HUES64 (cell line): ENCODE results near the gene SH3TC2.

Source experiments
- H3K27ac ChIP-seq: 2 replicates; pipeline ENCODE4 v1.7.0; 2013; ENCODE audit warnings: low read depth, low read length, inconsistent platforms
- H3K27me3 ChIP-seq: 2 replicates; pipeline ENCODE4 v1.6.1; 2013; ENCODE audit warnings: mild to moderate bottlenecking, low read length; ENCODE audit not compliant: insufficient read depth
- H3K36me3 ChIP-seq: 2 replicates; pipeline ENCODE4 v1.6.1; 2013; ENCODE audit warnings: mild to moderate bottlenecking, low read length; ENCODE audit not compliant: insufficient read depth
- H3K4me1 ChIP-seq: 2 replicates; pipeline ENCODE4 v1.6.1; 2013; ENCODE audit warnings: mild to moderate bottlenecking, low read length, moderate library complexity; ENCODE audit not compliant: insufficient read depth
- H3K4me3 ChIP-seq: 2 replicates; pipeline ENCODE4 v1.5.1; 2013; ENCODE audit warnings: mild to moderate bottlenecking, low read length, moderate library complexity
- H3K9ac ChIP-seq: 2 replicates; pipeline ENCODE4 v1.6.1; 2013; ENCODE audit warnings: mild to moderate bottlenecking, low read depth, low read length
- H3K9me3 ChIP-seq: 2 replicates; pipeline ENCODE4 v1.6.1; 2013; ENCODE audit warnings: low read depth, low read length; ENCODE audit not compliant: insufficient read depth
- WGBS: fragments of 150-250, 120-280 bp; methylation state at CpG from one replicate; pipeline ENCODE4 v1.1.7; 2013; ENCODE audit warnings: missing lambda C conversion rate; 5-methylcytosine and 5-hydroxymethylcytosine counted together

Gene SH3TC2

DNA sequence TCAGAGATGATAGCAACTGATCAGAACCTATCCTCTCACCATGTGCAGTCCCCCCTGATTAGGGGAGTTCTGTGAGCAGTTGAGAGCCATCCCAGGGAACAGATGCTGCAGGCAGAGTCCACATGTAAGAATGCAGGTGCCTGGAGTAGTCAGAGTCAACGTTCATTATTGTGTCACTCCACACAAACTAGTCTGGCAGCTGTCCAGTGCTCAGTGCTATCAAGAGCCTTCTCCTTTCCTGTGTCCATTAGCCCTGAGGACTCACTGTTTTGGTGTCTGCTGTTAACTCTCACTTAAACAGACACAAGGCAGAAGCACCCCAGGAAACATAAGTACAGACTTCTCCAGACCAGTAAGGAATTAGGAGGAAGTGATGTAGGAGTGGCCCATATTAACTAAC, 2.5 kb downstream of the SH3TC2 start:
- Histone ChIP-seq H3K4me1 (peaks cover 16% of the 10 kb centered on the region), H3K9ac (no peak overlapping the region), H3K36me3 (no peaks in the 10 kb centered on the region), H3K27ac (no peak overlapping the region), H3K9me3 (0 out of 2 replicates have a peak, but pooled peaks cover 7% of the 10 kb centered on the region), H3K4me3 (no peak overlapping the region), H3K27me3 (no peaks in the 10 kb centered on the region)
- 77% methylated on average over 1 of the region's 1 CpG for WGBS

DNA sequence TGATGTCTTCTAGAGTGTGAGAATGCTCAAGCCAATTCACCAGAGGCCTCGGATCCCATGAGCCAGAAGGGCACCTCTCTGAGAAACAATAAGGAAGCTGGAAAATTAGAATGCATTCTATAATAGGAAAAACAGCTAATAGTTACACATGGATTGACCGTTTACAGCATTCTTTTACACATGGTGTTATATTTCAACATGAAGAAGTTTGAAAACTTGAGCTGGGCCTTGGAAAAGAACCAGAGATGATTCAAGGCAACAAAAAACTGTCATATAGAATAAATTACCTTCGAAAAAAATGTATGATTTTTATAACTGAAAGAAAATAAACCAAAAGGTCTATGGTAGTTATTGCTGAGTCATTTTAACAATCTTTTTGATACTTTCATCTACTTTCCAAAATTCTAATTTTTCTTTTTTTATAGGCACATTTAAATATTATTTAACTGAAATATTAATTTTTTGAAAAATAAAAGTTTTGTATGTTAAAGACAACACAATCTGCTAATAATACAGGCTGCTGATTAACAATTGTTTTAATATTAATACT, 6.2 kb downstream of the SH3TC2 start:
- no peak overlapping the region for H3K4me3 ChIP-seq
- H3K36me3 ChIP-seq, result no peaks in the 10 kb centered on the region
- H3K27me3 ChIP-seq, result no peaks in the 10 kb centered on the region
- no peak overlapping the region for H3K9ac ChIP-seq
- H3K27ac ChIP-seq, result no peak overlapping the region
- H3K9me3 ChIP-seq, result 0 out of 2 replicates have a peak, but pooled peaks cover 7% of the 10 kb centered on the region
- 94% methylated on average over 1 of the region's 3 CpGs for WGBS
- no peaks in the 10 kb centered on the region for H3K4me1 ChIP-seq

DNA sequence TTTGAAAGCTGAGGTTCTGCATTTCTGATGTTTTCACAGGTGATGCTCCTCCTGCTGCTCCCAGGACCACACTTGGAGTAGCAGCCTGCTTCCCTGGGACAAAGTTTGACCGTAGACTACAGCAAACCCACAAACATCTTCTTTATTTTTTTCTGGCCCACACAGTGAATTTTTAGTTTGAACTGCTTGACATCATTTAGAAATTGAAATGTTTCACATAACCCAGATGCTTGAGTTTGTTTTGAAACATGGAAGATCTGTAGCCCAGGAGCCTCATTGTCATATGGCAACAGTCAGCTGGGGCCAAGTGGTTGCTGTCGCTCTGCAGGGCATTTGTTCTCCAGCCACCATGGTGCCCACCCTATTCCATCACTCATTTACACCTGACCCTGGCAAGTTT, 8.4 kb downstream of the SH3TC2 start:
- Histone ChIP-seq H3K27me3 (no peaks in the 10 kb centered on the region), H3K9me3 (0 out of 2 replicates have a peak, but pooled peaks cover 7% of the 10 kb centered on the region), H3K27ac (no peak overlapping the region), H3K4me1 (no peaks in the 10 kb centered on the region), H3K4me3 (no peak overlapping the region), H3K9ac (no peak overlapping the region), H3K36me3 (no peaks in the 10 kb centered on the region)
- WGBS, result 91% methylated on average over 2 of the region's 2 CpGs

DNA sequence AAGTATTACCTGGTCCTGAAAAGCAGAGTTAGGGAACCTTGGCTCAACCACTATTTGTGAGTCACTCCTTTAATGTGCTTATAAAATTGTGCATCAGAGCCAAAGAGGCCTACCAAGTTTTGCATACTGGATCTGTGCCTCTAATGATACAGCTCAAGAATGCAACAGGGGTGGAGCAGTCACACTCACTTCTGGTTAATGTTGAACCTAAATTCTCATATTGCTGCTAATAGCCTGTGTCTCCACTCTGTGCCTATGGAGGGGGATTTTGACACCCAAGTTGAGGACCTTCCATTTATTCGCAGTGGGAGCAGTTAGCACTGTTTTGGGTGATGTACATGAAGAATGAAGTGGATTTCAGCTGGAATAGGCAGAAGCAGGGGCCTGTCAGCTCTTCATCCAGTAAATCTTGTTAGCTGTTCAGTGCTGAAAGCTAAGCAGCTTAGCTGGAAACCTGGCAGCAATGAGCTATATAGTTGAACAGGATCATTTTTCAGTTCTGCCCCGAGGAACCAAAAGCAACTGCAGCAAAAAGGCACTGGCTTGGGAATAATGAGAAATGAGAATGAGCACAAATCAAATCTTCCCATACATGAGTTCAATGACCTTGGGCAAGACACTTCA, 9.7 kb downstream of the SH3TC2 start:
- no peaks in the 10 kb centered on the region for H3K27me3 ChIP-seq
- 93% methylated on average over 2 of the region's 2 CpGs for WGBS
- no peak overlapping the region for H3K9ac ChIP-seq
- 0 out of 2 replicates have a peak, but pooled peaks cover 5% of the 10 kb centered on the region for H3K9me3 ChIP-seq
- H3K27ac ChIP-seq, result no peak overlapping the region
- H3K36me3 ChIP-seq, result no peaks in the 10 kb centered on the region
- no peaks in the 10 kb centered on the region for H3K4me1 ChIP-seq
- no peak overlapping the region for H3K4me3 ChIP-seq

DNA sequence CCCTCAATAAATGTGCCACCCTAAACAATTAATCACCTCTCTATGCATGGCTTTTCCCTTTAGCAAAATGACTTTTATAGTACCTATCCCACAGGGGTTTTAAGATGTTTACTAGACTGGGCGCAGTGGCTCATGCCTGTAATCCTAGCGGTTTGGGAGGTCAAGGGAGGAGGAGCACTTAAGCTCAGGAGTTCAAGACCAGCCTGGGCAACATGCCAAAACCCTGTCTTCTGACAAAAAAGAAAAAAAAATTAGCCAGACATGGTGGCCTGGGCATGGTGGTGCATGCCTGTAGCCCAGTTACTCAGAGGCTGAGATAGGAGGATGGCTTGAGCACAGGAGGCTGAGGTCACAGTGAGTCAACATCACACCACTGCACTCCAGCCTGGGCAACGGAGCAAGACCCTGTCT, 13.5 kb downstream of the SH3TC2 start:
- Histone ChIP-seq H3K9ac (no peak overlapping the region), H3K9me3 (no peaks in the 10 kb centered on the region), H3K27me3 (no peaks in the 10 kb centered on the region), H3K27ac (no peak overlapping the region), H3K4me1 (no peaks in the 10 kb centered on the region), H3K4me3 (no peak overlapping the region), H3K36me3 (no peaks in the 10 kb centered on the region)
- WGBS, result 92% methylated on average over 3 of the region's 3 CpGs

DNA sequence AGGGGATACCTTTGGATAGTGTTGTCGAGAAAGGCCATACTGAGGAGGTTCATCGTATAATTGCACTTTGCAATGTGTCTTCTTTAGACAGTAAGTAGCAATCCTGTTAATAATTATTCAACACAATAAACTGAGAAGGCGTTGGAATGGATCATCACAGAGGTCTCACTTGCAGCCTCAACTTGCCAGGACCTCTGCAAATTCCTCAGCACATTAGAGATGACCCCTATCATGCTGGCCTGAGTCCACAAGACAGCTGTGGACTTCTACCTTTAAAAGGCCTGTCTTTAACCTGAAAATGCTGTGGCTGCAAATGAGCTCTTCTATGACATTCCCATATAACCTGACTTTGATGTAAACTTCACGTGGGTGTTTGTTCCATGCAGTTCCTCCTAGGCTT, 14.1 kb downstream of the SH3TC2 start:
- H3K27me3 ChIP-seq, result no peaks in the 10 kb centered on the region
- H3K36me3 ChIP-seq, result no peaks in the 10 kb centered on the region
- H3K9me3 ChIP-seq, result no peaks in the 10 kb centered on the region
- H3K4me3 ChIP-seq, result no peak overlapping the region
- WGBS, result 95% methylated on average over 4 of the region's 4 CpGs
- H3K4me1 ChIP-seq, result no peaks in the 10 kb centered on the region
- H3K9ac ChIP-seq, result no peak overlapping the region
- H3K27ac ChIP-seq, result no peak overlapping the region

DNA sequence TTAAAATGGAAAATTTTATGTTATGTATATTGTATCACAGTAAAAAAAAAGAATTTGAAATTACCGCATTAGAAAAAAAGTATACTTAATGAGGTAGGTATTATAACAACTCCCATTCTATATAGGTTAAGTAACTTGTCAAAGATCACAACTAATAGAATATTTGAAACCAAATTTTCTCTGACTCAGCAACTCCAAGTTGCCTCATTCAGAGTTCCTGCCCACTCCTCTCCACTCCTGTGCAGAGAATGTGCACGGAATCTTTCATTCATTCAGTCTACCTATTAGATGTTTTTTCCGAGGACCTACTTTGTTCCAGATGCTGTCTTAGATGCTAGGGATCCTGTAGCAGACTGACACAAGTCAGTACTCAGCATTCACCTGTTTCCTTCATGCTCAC, 15.4 kb downstream of the SH3TC2 start:
- no peak overlapping the region for H3K4me3 ChIP-seq
- no peak overlapping the region for H3K9ac ChIP-seq
- H3K36me3 ChIP-seq, result no peaks in the 10 kb centered on the region
- no peak overlapping the region for H3K27ac ChIP-seq
- H3K4me1 ChIP-seq, result no peaks in the 10 kb centered on the region
- H3K27me3 ChIP-seq, result no peaks in the 10 kb centered on the region
- WGBS, result 98% methylated on average over 2 of the region's 3 CpGs
- no peaks in the 10 kb centered on the region for H3K9me3 ChIP-seq

DNA sequence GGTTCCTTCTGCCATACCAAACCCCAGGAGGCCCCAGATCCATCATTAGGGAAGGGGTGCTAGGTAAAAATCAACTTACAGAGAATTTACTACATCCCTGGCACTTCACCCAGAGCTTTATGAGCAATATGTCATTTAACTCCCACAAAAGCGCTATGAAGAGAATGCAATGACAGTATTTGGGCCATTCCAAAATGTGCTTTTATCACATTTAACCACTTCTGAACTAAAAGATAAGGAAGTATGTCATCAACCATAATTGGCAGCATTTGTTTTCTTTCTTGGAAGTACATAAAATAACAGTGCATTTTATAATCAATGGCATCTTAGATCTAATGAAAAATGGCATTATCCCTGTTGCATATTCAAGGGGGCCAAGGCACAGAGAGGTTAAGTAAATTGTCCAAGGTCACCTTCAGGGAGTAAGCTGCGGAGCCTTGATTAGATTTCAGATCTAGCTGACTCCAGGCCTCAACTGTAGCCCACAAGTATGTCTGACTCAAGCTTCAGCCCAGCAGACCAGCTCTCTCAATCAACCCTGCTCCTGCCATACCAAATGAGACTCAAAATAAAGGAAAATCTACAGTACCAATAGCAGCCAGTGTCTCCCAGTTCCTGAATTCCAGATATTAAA, 16.5 kb downstream of the SH3TC2 start:
- no peaks in the 10 kb centered on the region for H3K9me3 ChIP-seq
- H3K4me1 ChIP-seq, result no peaks in the 10 kb centered on the region
- no peaks in the 10 kb centered on the region for H3K27me3 ChIP-seq
- no peak overlapping the region for H3K4me3 ChIP-seq
- H3K9ac ChIP-seq, result no peak overlapping the region
- no peak overlapping the region for H3K27ac ChIP-seq
- 96% methylated on average over 2 of the region's 2 CpGs for WGBS
- no peaks in the 10 kb centered on the region for H3K36me3 ChIP-seq

DNA sequence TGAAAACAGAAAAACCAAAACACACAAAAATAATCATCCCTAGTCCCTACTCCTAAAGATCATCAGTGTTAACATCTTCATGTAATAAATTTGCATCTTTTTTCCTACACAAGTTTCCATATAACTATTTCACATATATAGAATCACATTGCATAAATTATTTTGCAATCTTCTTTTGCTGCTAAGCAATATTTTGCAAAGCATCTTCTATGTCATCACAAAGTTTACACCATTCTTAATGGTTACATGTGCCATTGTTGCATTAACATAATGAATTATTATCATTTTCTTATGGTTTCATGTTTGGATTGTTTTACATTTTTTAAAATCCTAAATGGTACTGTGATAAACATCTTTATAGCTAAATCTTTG, 17.8 kb downstream of the SH3TC2 start:
- Histone ChIP-seq H3K4me1 (no peaks in the 10 kb centered on the region), H3K27me3 (no peaks in the 10 kb centered on the region), H3K9ac (no peak overlapping the region), H3K27ac (no peak overlapping the region), H3K36me3 (no peaks in the 10 kb centered on the region), H3K4me3 (no peak overlapping the region), H3K9me3 (no peaks in the 10 kb centered on the region)

DNA sequence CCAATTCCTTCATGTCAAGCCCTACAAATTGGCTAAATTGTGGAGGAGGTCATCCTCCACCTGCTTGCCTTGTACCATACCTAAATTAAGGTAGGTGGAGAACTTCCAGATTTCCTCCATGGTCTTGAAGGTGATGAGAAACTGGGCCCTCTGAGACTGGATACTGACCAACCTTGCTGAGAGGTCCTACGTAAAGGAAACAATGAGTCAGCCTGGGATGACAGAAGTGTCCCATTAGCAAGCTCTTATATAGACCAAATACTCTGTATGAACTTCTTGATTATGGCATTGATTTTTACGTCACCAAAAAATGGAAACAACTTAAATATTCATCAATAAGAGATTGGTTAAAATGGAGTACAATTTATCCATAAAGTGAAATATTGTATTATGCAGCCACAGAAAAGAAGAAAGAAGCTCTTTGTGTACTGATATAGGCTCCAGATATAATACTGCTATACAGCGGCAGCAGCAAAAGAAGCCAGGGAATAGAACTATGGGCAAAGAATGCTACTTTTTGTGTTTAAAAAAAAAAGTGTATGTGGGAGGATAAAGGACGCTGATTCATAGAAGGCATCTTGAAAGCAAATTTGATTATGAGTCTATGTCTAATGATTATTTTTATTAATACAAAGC, 18.3 kb downstream of the SH3TC2 start:
- Histone ChIP-seq H3K27ac (no peak overlapping the region), H3K4me1 (no peaks in the 10 kb centered on the region), H3K9ac (no peak overlapping the region), H3K9me3 (no peaks in the 10 kb centered on the region), H3K27me3 (no peaks in the 10 kb centered on the region), H3K4me3 (no peak overlapping the region), H3K36me3 (no peaks in the 10 kb centered on the region)
- WGBS, result 91% methylated on average over 3 of the region's 4 CpGs

DNA sequence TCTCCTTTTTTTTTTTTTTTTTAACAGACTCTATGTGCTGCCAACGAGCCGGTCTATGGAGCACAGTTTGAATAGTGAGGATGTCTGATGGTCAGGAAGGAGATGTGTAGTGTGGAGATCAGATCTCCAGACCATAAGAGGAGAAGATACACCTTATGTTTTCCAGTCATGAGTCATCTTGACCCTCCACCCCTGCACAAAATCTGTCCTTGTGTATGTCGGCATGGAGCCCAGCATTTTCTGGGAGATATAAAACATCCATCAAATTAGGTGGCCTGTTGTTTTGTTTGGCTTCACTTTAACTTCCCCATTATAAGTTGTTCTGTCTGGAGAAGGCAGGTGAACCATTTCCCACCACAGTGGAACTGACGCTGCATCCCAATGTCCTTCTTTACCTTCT, 19.2 kb downstream of the SH3TC2 start:
- 95% methylated on average over 4 of the region's 4 CpGs for WGBS
- H3K36me3 ChIP-seq, result no peaks in the 10 kb centered on the region

More for the DNA sequence above, 19.2 kb downstream of the SH3TC2 start:
- H3K27ac ChIP-seq, result no peak overlapping the region
- H3K9me3 ChIP-seq, result no peaks in the 10 kb centered on the region
- no peaks in the 10 kb centered on the region for H3K4me1 ChIP-seq
- no peak overlapping the region for H3K4me3 ChIP-seq
- no peaks in the 10 kb centered on the region for H3K27me3 ChIP-seq
- no peak overlapping the region for H3K9ac ChIP-seq
